Kidney epithelial cell (primary cell): ENCODE data around the gene ZBTB47. TPM values are rescaled to one million over a fixed set of nuclear protein-coding genes. Genes with fewer than 3 reads are reported as not detected.

Experiments used
- DNase-seq: peaks from one replicate; pipeline ENCODE4 v3.0.0-alpha.2; 2010; ENCODE audit warnings: low read depth
- H3K27me3 ChIP-seq: 2 replicates; pipeline ENCODE4 v1.6.0; 2011; ENCODE audit warnings: low read length; ENCODE audit not compliant: control insufficient read depth, insufficient read depth
- H3K36me3 ChIP-seq: 2 replicates; pipeline ENCODE4 v1.5.1; 2011; ENCODE audit warnings: low read length; ENCODE audit not compliant: control insufficient read depth, insufficient read depth
- H3K4me3 ChIP-seq: 2 replicates; pipeline ENCODE4 v1.5.1; 2011; ENCODE audit warnings: low read depth, mild to moderate bottlenecking, control low read depth, low read length
- CTCF ChIP-seq: IDR thresholded peaks from 2 replicates; pipeline ENCODE4 v1.5.1; 2011; ENCODE audit warnings: mild to moderate bottlenecking, moderate library complexity, low read length, control low read depth, inconsistent platforms; ENCODE audit not compliant: insufficient read depth, poor library complexity, severe bottlenecking
- total RNA-seq: library from RNA; depleted of rRNA; stranded (reverse); fragments of >200 nt; gene quantifications from 2 replicates; pipeline ENCODE4 v1.2.3, GENCODE V29; 2015

Gene ZBTB47
- total RNA-seq, 1 donor from 2014 or later: 8.8 TPM

GRCh38 chr3:42637001-42637400, 16.5 kb upstream of the ZBTB47 start:
- no peak for TF ChIP-seq CTCF
- no peak for DNase-seq
- Histone ChIP-seq H3K27me3 (no peaks in the 10 kb centered on the region), H3K4me3 (no peak overlapping the region), H3K36me3 (peaks cover 2% of the 10 kb centered on the region)

- no peak for TF ChIP-seq CTCF
- no peak for DNase-seq
- H3K27me3 ChIP-seq: no peaks in the 10 kb centered on the region
- H3K4me3 ChIP-seq: no peak overlapping the region
- H3K36me3 ChIP-seq: peaks cover 5% of the 10 kb centered on the region
Measured at GRCh38 chr3:42638339-42638842, 15.1 kb upstream of the ZBTB47 start.

- no peak for TF ChIP-seq CTCF
- peaks cover 5% of the 10 kb centered on the region for H3K36me3 ChIP-seq
- no peaks in the 10 kb centered on the region for H3K27me3 ChIP-seq
- no peak overlapping the region for H3K4me3 ChIP-seq
- no peak for DNase-seq
Measured at GRCh38 chr3:42639192-42639591, 14.3 kb upstream of the ZBTB47 start.

- Histone ChIP-seq H3K36me3 (peaks cover 7% of the 10 kb centered on the region), H3K27me3 (no peaks in the 10 kb centered on the region), H3K4me3 (no peak overlapping the region)
- no peak for DNase-seq
- no peak for TF ChIP-seq CTCF
Measured at GRCh38 chr3:42640129-42640528, 13.4 kb upstream of the ZBTB47 start.

- no peaks in the 10 kb centered on the region for H3K27me3 ChIP-seq
- no peak for TF ChIP-seq CTCF
- no peak overlapping the region for H3K4me3 ChIP-seq
- H3K36me3 ChIP-seq: peaks cover 7% of the 10 kb centered on the region
- DNase-seq: no peak
Measured at GRCh38 chr3:42640771-42641370, 12.6 kb upstream of the ZBTB47 start.
